ENCODE results near the gene PRR33. TPM values are rescaled to one million over a fixed set of nuclear protein-coding genes. Genes with fewer than 3 reads are reported as not detected.
A peak's percentile ranks its signal among the peaks of the same experiment; 100 is the strongest.

The PRR33 gene
- total RNA-seq, 1 donor from 2014 or later = 0.16 TPM

DNA sequence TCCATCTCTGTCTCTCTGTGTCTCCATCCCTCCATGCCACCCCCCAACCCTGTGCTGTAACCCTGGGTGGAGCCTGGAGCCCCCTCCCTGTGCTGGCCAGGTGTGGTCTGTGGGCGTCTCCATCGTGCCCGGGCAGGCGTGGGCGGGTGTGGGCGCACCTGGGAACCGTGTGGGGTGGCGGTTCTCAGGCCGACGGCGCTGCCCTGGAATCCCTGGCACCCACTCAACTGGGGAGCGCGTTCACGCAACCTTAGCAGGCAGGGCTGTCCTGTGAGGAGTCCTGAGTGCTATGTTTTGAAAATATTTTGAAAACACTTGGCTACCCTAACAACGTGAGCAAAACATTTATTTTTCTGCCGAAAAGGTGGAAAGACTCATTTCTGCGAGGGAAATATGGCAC is 32.5 kb upstream of the PRR33 start:
- Mint-ChIP-seq H3K36me3 (ENCODE audit: low read depth) (no peaks in the 10 kb centered on the region), H3K4me3 (no peak overlapping the region), H3K27ac (no peak overlapping the region), H3K9me3 (no peaks in the 10 kb centered on the region), H3K4me1 (no peaks in the 10 kb centered on the region), H3K27me3 (peaks cover 21% of the 10 kb centered on the region)
- no peak for ATAC-seq (ENCODE audit: low read depth)
- intact Hi-C loops (cut with micrococcal nuclease) = no loop called here
- peak; percentile 10 for DNase-seq
- ChIA-PET POLR2A (no interaction called here), CTCF (no interaction called here)
- TF ChIP-seq, protein P1, sequence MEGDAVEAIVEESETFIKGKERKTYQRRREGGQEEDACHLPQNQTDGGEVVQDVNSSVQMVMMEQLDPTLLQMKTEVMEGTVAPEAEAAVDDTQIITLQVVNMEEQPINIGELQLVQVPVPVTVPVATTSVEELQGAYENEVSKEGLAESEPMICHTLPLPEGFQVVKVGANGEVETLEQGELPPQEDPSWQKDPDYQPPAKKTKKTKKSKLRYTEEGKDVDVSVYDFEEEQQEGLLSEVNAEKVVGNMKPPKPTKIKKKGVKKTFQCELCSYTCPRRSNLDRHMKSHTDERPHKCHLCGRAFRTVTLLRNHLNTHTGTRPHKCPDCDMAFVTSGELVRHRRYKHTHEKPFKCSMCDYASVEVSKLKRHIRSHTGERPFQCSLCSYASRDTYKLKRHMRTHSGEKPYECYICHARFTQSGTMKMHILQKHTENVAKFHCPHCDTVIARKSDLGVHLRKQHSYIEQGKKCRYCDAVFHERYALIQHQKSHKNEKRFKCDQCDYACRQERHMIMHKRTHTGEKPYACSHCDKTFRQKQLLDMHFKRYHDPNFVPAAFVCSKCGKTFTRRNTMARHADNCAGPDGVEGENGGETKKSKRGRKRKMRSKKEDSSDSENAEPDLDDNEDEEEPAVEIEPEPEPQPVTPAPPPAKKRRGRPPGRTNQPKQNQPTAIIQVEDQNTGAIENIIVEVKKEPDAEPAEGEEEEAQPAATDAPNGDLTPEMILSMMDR (IDR thresholded peaks at IDR 0.05) = no peak

DNA sequence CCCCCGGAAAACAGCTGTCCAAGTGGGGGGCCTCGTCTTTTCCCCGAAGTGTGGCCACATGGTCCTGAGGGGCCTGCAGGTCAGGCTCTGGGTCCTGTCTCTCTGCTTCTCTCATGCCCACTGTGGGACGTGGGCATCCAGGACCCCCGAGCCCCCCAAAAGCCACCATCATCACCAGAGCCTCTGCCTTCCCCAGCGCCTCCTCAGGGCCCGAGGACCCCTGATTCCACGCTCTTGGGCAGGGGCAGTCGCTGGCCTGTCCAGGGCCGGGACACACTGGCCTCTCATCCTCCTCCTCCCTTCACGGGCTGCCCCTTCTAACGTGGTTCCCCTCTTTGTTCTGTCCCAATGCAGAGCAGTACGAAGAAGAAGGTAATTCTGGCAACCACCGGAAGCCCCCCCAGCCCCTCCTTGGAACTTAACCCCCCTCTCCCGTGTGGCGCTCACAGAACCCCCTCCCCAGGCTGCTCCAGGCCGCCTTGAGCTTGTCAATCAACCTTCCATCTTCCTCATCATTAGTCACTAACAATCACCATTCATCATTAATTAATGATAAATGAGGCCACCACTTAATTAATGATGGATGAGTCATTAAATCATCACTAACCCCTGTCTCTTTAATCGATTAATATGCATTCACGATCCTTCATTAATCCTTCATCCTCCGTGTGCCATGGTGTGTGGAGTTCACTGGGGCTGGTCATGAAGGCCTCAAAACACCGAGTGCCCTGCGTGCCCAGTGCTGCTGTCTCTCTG is 31.7 kb upstream of the PRR33 start:
- intact Hi-C loops (cut with micrococcal nuclease) = no loop called here
- Mint-ChIP-seq H3K9me3 (no peaks in the 10 kb centered on the region), H3K36me3 (ENCODE audit: low read depth) (no peaks in the 10 kb centered on the region), H3K4me1 (no peaks in the 10 kb centered on the region), H3K27me3 (peaks cover 21% of the 10 kb centered on the region), H3K27ac (no peak overlapping the region), H3K4me3 (no peak overlapping the region)
- CTCF ChIA-PET = interaction anchor here (1.3 kb wide), 1 partner anchor 41 kb away, joined by 3 read pairs; no protein-coding TSS in a partner anchor
- DNase-seq = peak; percentile 3
- POLR2A ChIA-PET = no interaction called here
- ATAC-seq (ENCODE audit: low read depth) = no peak
- TF ChIP-seq, protein P1 (IDR thresholded peaks at IDR 0.05) = no peak

DNA sequence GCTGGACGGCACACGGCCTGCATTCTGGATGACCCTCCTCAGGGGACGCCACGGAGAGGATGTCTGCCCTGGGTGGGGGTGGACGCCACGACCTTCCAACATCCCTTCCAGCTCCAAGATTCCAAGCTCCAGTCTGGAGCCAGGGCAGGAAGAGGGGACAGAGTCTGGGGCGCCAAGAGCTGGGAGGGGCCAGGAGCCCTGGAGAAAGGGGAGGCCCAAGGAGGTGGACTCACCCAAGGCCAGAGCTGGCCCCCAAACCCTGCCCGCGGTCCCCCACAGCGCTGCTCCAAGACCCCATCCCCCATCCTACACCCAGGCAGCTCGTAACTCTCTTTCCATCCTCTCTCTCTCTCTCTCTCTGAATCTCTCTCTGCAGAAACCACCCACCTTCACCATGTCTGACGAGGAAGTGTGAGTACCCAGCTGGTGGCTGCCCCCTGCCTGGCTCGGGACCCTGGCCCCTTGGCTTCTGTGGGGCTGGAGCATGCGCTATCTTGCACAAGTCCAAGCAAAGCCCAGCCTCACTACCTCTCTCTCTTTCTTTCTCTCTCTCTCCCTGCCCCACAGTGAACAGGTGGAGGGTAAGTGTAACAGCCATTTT is 30.9 kb upstream of the PRR33 start:
- CTCF ChIA-PET = interaction anchor here (1.3 to 1.4 kb wide), 2 partner anchors 40 to 69 kb away, joined by 3 to 4 read pairs; no protein-coding TSS in a partner anchor
- TF ChIP-seq, protein P1 (IDR thresholded peaks at IDR 0.05) = no peak
- H3K4me1 Mint-ChIP-seq = no peaks in the 10 kb centered on the region
- H3K27ac Mint-ChIP-seq = no peak overlapping the region
- DNase-seq = no peak
- POLR2A ChIA-PET = no interaction called here
- H3K9me3 Mint-ChIP-seq = no peaks in the 10 kb centered on the region
- H3K27me3 Mint-ChIP-seq = peaks cover 21% of the 10 kb centered on the region
- ATAC-seq (ENCODE audit: low read depth) = no peak
- intact Hi-C loops (cut with micrococcal nuclease) = no loop called here
- H3K4me3 Mint-ChIP-seq = no peak overlapping the region
- H3K36me3 Mint-ChIP-seq (ENCODE audit: low read depth) = no peaks in the 10 kb centered on the region

DNA sequence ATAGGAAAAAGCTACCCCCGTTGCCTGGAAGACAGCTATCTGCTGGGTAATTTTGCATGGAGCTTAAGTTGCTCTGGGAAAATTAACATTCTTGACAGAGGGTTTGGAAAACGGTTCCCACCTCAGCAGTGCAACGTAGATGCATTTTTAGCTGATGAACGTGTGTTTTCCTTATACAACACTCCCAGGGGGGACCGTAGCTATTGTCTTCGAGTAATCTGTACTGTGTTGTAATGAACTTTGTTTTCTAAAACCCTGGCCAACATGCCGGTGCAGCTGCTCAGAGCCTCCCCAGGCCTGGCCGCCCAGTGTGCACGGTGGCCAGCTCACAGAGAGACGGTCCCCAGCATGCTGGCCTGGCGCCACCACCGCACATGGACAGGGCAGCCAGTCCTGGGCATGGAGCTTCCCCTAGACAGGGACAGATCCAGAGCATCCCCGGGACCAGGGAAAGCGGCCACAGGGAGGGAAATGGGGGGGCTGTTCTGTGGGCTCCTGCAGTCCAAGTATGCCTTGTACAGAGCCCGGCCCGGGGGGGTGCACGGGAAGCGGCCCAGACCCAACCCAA is 30.0 kb upstream of the PRR33 start:
- DNase-seq (no peak), ATAC-seq (ENCODE audit: low read depth) (no peak)
- H3K27ac Mint-ChIP-seq = no peak overlapping the region
- ChIA-PET POLR2A (no interaction called here), CTCF (interaction anchor here (0.9 to 1.4 kb wide), 3 partner anchors 45 to 228 kb away, joined by 3 to 7 read pairs (median 4); no protein-coding TSS in a partner anchor)
- no peaks in the 10 kb centered on the region for H3K9me3 Mint-ChIP-seq
- intact Hi-C loops (cut with micrococcal nuclease) = no loop called here
- H3K4me3 Mint-ChIP-seq = no peak overlapping the region
- TF ChIP-seq, protein P1 (IDR thresholded peaks at IDR 0.05) = no peak
- H3K27me3 Mint-ChIP-seq = peaks cover 20% of the 10 kb centered on the region
- no peaks in the 10 kb centered on the region for H3K4me1 Mint-ChIP-seq
- H3K36me3 Mint-ChIP-seq (ENCODE audit: low read depth) = no peaks in the 10 kb centered on the region

DNA sequence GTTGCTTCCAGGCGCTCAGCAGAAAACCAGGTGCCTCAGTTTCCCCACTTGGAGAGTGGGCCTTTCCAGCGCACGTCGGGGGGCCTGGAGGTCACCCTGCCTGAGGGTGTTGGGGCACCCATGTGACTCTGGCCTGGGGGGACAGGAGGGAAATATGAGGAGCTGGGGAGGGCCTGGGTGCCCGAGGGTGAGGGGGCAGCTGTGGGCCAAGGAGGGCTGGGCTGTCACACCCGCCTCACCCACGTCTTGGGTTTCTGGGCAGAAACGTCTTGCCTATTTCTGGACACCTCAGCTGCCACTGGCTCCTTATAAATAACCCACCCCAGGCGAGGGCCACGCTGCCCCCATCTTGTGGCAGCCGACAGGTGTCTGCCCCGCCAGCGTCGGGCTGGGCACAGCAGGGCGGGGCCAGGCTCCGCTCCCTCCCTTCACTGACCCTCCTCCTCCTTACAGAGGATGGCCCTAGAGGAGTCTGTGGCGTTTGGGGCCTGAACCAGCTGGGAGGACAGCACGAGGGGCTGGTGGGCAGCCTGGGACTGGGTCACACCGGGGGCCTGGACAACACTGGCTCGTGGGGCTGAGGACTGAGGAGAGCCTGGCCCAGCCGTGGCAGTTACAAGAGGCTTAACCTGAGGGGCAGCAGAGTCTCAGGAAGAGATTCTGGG is 29.3 kb upstream of the PRR33 start:
- no peak overlapping the region for H3K27ac Mint-ChIP-seq

More for the DNA sequence above, 29.3 kb upstream of the PRR33 start:
- H3K4me1 Mint-ChIP-seq = peaks cover 3% of the 10 kb centered on the region
- TF ChIP-seq, protein P1 (IDR thresholded peaks at IDR 0.05) = no peak
- ChIA-PET POLR2A (no interaction called here), CTCF (interaction anchor here (0.9 to 1.4 kb wide), 3 partner anchors 45 to 227 kb away, joined by 3 to 7 read pairs (median 4); no protein-coding TSS in a partner anchor)
- DNase-seq (no peak), ATAC-seq (ENCODE audit: low read depth) (no peak)
- H3K9me3 Mint-ChIP-seq = no peaks in the 10 kb centered on the region
- peaks cover 15% of the 10 kb centered on the region for H3K27me3 Mint-ChIP-seq
- no peaks in the 10 kb centered on the region for H3K36me3 Mint-ChIP-seq (ENCODE audit: low read depth)
- H3K4me3 Mint-ChIP-seq = no peak overlapping the region
- intact Hi-C loops (cut with micrococcal nuclease) = no loop called here
